ENCODE results near the gene MYRIP. TPM values are rescaled to one million over a fixed set of nuclear protein-coding genes. Genes with fewer than 3 reads are reported as not detected.
"Not testable (repeated sequence)": the region's sequence is repeated elsewhere in the genome, so short reads cannot be mapped to it uniquely, and the experiment has no call there.

The MYRIP gene
- polyA plus RNA-seq, 3 donors, result not detected

DNA sequence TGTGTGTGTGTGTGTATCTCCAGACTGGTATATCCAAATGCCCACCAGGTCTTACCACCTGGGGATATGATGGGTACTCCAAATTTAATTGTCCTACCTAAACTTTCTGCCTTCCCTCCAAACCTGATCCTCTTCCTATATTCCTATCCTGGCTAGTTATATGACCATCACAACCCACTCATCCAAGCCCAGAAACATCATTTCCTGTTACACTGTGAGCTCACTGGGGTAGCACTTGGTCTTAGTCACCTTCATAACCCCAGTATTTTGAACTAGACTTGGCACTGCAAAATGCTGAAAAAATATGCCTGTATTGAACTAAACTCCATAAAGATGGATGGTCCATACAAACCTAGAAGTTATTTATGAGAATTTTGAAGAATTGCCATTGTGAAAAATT lies 321.3 kb downstream of the MYRIP start:
- H3K4me2 ChIP-seq (replicated peaks; ENCODE audit: extremely low read depth, low read length, poor library complexity, severe bottlenecking), result no peak overlapping the region
- H3K79me2 ChIP-seq (ENCODE audit: insufficient read depth, low read length), result no peaks in the 10 kb centered on the region
- H3K9me3 ChIP-seq (replicated peaks in 1 of 2; ENCODE audit: control insufficient read depth in 1 of 2, insufficient read depth in 1 of 2, low read length in 2 of 2), result peaks cover 6 to 11% of the 10 kb centered on the region in 2 donors
- H3K27ac Mint-ChIP-seq, result no peak overlapping the region
- H3K4me3 ChIP-seq (replicated peaks in 1 of 3; ENCODE audit: low read depth in 2 of 3, low read length in 3 of 3), result no peak overlapping the region
- peaks cover 5 to 18% (median 15%) of the 10 kb centered on the region in 7 donors for H3K9me3 Mint-ChIP-seq
- no peaks in the 10 kb centered on the region for H4K20me1 ChIP-seq (ENCODE audit: insufficient read depth, low read length)
- H3K27ac ChIP-seq (ENCODE audit: low read depth in 1 of 2, low read length in 2 of 2), result no peak overlapping the region
- intact Hi-C loops (cut with micrococcal nuclease), result no loop called here
- H3K27me3 Mint-ChIP-seq (ENCODE audit: low read depth in 3 of 3), result no peaks in the 10 kb centered on the region
- no peak for DNase-seq
- no peaks in the 10 kb centered on the region for H3K4me1 ChIP-seq (ENCODE audit: control insufficient read depth in 1 of 2, insufficient read depth in 2 of 2, low read length in 2 of 2)
- no peak overlapping the region for H3K9ac ChIP-seq (ENCODE audit: insufficient read depth, low read length, poor library complexity, severe bottlenecking)
- H3K36me3 ChIP-seq (replicated peaks in 1 of 2; ENCODE audit: control insufficient read depth in 1 of 2, insufficient read depth in 2 of 2, low read length in 2 of 2), result no peaks in the 10 kb centered on the region
- H3K4me3 Mint-ChIP-seq, result no peak overlapping the region
- H3K36me3 Mint-ChIP-seq, result no peaks in the 10 kb centered on the region
- TF ChIP-seq, protein P1, sequence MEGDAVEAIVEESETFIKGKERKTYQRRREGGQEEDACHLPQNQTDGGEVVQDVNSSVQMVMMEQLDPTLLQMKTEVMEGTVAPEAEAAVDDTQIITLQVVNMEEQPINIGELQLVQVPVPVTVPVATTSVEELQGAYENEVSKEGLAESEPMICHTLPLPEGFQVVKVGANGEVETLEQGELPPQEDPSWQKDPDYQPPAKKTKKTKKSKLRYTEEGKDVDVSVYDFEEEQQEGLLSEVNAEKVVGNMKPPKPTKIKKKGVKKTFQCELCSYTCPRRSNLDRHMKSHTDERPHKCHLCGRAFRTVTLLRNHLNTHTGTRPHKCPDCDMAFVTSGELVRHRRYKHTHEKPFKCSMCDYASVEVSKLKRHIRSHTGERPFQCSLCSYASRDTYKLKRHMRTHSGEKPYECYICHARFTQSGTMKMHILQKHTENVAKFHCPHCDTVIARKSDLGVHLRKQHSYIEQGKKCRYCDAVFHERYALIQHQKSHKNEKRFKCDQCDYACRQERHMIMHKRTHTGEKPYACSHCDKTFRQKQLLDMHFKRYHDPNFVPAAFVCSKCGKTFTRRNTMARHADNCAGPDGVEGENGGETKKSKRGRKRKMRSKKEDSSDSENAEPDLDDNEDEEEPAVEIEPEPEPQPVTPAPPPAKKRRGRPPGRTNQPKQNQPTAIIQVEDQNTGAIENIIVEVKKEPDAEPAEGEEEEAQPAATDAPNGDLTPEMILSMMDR (IDR thresholded peaks at IDR 0.05), result no peak
- H3K4me1 Mint-ChIP-seq, result no peaks in the 10 kb centered on the region
- H3K27me3 ChIP-seq (ENCODE audit: control insufficient read depth in 2 of 2, insufficient read depth in 2 of 2, low read length in 2 of 2), result no peaks in the 10 kb centered on the region
- H2AFZ ChIP-seq (ENCODE audit: insufficient read depth, low read depth, low read length, poor library complexity, severe bottlenecking), result no peak overlapping the region

DNA sequence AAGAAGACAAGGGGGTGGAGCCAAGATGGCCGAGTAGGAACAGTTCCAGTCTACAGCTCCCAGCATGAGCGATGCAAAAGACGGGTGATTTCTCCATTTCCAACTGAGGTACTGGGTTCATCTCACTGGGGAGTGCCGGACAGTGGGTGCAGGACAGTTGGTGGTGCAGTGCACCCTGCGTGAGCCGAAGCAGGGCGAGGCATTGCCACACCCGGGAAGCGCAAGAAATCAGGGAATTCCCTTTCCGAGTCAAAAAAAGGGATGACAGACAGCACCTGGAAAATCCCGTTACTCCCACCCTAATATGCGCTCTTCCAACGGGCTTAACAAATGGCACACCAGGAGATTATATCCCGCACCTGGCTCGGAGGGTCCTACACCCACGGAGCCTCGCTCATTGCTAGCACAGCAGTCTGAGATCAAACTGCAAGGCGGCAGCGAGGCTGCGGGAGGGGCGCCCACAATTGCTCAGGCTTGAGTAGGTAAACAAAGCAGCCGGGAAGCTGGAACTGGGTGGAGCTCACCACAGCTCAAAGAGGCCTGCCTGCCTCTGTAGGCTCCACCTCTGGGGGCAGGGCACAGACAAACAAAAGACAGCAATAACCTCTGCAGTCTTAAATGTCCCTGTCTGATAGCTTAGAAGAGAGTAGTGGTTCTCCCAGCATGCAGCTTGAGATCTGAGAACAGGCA lies 324.6 kb downstream of the MYRIP start:
- H3K27me3 ChIP-seq (ENCODE audit: control insufficient read depth in 2 of 2, insufficient read depth in 2 of 2, low read length in 2 of 2); H3K4me1 Mint-ChIP-seq; H3K36me3 Mint-ChIP-seq; H3K27ac ChIP-seq (ENCODE audit: low read depth in 1 of 2, low read length in 2 of 2); H4K20me1 ChIP-seq (ENCODE audit: insufficient read depth, low read length); intact Hi-C loops (cut with micrococcal nuclease); H3K4me1 ChIP-seq (ENCODE audit: control insufficient read depth in 1 of 2, insufficient read depth in 2 of 2, low read length in 2 of 2); H3K79me2 ChIP-seq (ENCODE audit: insufficient read depth, low read length); H3K36me3 ChIP-seq (replicated peaks in 1 of 2; ENCODE audit: control insufficient read depth in 1 of 2, insufficient read depth in 2 of 2, low read length in 2 of 2); H3K4me3 ChIP-seq (replicated peaks in 1 of 3; ENCODE audit: low read depth in 2 of 3, low read length in 3 of 3); H2AFZ ChIP-seq (ENCODE audit: insufficient read depth, low read depth, low read length, poor library complexity, severe bottlenecking); H3K9ac ChIP-seq (ENCODE audit: insufficient read depth, low read length, poor library complexity, severe bottlenecking); H3K4me3 Mint-ChIP-seq; DNase-seq; H3K27ac Mint-ChIP-seq; H3K4me2 ChIP-seq (replicated peaks; ENCODE audit: extremely low read depth, low read length, poor library complexity, severe bottlenecking); H3K27me3 Mint-ChIP-seq (ENCODE audit: low read depth in 3 of 3): not testable (repeated sequence)
- peaks cover 7 to 21% (median 18%) of the 10 kb centered on the region in 7 donors for H3K9me3 Mint-ChIP-seq
- peaks cover 6 to 11% of the 10 kb centered on the region in 2 donors for H3K9me3 ChIP-seq (replicated peaks in 1 of 2; ENCODE audit: control insufficient read depth in 1 of 2, insufficient read depth in 1 of 2, low read length in 2 of 2)
- WGBS (ENCODE audit: insufficient coverage), result 92% methylated on average over 17 of the region's 22 CpGs
